CD4-positive, alpha-beta T cell treated with Interleukin-21 for 1 hour (primary cell): ENCODE results near the gene CTNNA2.

Experiments
- DNase-seq: peaks from one replicate; pipeline ENCODE4 v3.0.0-alpha.2; 2020

The CTNNA2 gene

GRCh38 chr2:79860228-79861058 is 347.6 kb downstream of the CTNNA2 start:
- no peak for DNase-seq

- no peak for DNase-seq
Observed at GRCh38 chr2:79861059-79861374, 348.2 kb downstream of the CTNNA2 start.

- no peak for DNase-seq
Observed at GRCh38 chr2:79862756-79863155, 349.9 kb downstream of the CTNNA2 start.

GRCh38 chr2:79872656-79873055 is 359.8 kb downstream of the CTNNA2 start:
- DNase-seq: no peak

- DNase-seq: no peak
Observed at GRCh38 chr2:79874015-79874414, 361.2 kb downstream of the CTNNA2 start.

GRCh38 chr2:79876430-79876829 is 363.6 kb downstream of the CTNNA2 start:
- DNase-seq: no peak

- no peak for DNase-seq
Observed at GRCh38 chr2:79882548-79882947, 369.7 kb downstream of the CTNNA2 start.

DNA sequence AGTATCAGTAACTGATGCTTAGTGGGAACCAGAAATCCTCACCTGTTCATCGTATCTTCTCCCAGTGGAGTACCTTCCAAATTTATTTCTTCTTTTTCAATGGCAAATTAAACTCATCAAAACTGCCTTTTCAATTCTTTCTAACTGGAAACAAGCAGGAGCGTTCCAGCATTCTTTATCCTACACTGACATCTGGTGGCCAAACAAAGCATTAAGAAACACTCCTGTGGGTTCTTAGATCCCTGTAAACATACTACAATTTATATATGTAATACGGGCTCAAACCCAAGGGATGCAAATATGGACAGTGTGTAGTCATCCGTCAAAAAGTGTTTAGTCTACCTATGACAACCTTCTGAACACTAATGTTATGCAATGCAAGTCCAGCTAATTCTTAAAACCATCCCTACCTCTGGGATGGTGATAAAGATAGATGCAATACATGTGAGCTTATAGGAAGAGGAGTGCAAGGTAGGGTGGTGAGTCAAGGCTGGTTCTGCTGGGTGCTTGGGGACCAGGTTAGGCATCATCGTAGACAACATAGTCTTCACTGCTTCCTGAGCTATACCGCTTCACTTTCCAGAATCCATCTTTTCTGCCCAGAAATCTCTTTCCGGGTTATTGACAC is 375.0 kb downstream of the CTNNA2 start:
- DNase-seq: peak; percentile 25

DNA sequence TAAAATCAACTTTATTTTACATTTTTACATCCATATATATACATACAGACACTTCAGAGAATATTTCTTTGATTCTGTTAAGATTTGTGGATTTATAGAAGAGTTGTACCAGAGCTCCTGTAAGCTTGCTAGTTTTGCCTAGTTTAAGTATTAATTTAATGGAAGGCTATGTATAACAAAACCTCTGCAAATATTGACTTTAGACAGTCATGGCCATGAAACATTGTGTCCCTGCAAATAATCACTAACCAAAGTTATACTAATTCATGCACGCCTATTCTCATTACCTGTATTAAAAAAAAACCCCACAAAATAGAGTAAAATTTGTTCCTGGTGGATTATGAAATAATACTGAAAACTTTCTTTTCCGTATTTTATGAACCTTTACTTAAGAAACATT is 379.3 kb downstream of the CTNNA2 start:
- no peak for DNase-seq

GRCh38 chr2:79899196-79899595 is 386.3 kb downstream of the CTNNA2 start:
- DNase-seq: no peak

DNA sequence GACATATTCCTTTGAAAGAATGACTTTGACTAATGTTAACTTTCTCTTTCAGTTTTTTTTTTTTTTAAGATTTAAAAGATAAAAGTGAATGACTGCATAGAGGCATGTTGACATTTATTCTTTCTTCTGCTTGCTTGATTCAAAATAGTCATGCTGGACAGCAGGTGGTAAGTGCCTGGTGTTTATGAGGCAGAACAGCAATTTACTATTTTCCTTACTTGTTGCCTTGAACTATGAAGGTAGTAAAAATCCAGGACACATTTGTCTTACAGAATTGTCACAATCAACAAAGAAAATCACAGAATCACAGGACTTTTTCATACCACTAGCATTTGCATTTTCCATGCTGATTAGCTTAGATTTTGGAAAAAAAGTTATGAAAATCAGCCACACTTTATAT is 388.3 kb downstream of the CTNNA2 start:
- DNase-seq: no peak

DNA sequence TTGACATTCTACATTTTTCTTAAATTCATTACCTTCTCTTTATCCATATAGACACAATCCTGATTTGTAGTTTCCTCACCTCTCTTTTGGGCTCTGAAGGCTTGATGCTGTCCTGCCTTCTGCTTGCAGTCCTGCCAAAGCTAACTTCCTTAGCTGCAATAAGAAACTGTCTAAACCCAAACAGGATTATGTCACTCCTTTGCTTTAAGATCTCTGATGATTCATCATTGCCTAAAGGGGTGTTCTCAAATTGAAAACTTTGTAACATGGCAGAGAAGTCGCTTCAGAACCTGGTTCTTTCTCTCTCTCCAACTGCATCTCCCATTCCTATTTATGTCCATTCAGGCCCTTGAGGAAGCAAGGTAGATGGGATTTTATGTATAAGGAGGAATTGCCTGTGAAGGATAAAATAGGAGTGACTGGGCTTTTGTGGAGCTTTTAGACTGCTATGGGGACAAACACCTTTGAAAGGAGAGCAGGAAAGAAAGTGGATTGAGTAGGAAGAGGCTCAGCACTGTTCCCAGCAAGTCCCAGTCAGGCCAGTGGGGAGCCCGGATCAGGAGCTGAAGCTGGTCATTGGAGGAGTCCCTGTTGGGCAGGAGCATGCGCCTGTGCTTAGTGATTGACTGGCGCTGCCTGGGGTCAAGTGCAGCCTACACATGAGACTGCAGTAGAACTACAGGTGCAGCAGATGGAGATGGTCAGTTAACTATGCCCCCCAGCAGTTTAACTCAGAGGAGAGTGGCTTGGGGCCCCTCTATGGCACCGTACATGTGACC is 390.6 kb downstream of the CTNNA2 start:
- DNase-seq: no peak

- DNase-seq: no peak
Observed at GRCh38 chr2:79906139-79906890, 393.5 kb downstream of the CTNNA2 start.

DNA sequence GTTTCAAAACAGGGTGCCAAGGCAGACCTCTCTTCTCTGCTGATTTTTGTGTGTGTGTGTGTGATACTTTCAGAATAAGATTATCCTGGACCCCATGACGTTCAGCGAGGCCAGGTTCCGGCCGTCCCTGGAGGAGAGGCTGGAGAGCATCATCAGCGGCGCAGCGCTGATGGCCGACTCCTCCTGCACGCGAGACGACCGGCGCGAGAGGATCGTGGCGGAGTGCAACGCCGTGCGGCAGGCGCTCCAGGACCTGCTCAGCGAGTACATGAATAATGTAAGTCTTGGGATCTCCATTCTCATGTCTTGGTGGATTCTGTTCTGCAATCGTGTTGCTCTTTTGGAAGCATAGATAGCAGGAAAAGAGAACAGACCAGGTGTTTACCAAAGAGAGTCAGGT is 396.7 kb downstream of the CTNNA2 start:
- no peak for DNase-seq

DNA sequence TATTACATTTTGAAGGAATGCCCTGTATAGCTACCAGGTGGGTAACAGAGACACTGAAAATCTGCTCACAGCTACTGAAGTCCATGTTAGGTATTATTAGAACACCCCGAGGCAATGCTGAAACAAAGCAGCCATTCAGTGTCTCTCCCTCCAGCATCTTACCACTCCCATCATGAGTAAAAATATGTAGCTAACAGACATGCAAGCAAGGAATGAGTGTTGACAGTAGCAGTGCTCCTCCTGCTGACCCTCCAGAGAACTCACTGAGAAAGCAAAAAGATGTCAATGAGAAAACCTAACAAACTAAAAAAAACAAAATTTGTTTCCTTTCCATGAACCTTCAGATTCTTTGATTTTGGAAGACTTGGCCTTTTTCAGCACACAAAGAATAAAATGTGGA is 397.8 kb downstream of the CTNNA2 start:
- no peak for DNase-seq

DNA sequence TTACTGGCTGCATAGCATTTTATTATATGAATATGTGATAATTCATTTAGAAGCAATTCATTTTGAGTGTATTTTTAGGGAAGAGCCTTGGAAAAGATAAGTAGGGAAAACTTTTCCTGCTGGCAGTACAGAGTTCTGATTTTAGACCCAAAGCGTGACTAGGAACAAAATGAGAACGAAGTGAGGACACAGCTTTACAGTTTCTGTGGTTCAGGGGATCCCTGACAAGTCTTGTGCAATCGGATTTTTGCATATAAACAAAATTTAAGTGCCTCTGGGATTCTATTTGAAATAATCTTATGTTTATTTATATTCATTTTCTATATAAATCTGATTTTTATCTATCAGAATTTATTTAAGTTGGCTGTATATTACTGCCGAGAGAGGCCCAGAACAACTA is 402.6 kb downstream of the CTNNA2 start:
- DNase-seq: no peak

- DNase-seq: no peak
Observed at GRCh38 chr2:79916285-79916684, 403.4 kb downstream of the CTNNA2 start.

DNA sequence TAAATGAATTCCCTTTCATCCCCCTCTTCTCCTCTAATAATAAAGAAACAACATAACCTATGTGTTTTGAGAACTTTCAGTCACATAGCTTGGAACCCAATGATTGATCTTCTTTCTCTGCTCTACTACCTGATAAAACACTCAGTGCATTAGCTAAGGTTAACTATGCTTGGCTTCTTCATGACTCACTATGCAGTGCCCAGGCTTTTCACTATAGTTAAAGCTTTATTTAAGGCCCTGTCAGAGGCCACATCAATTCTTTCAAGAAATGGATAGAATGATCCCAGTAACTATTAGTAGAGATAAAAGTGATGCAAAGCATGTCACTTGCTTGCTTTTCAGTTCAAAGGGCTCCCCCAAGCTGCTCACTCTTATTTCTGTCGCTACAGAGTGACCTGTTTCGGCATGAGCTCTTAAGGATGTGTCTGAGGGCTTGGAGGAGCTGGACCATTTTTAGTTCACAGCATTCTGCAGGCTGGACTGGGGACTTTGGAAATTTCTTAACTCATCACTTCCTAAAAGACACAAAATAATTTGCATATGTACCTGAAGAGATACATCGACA is 407.7 kb downstream of the CTNNA2 start:
- no peak for DNase-seq

DNA sequence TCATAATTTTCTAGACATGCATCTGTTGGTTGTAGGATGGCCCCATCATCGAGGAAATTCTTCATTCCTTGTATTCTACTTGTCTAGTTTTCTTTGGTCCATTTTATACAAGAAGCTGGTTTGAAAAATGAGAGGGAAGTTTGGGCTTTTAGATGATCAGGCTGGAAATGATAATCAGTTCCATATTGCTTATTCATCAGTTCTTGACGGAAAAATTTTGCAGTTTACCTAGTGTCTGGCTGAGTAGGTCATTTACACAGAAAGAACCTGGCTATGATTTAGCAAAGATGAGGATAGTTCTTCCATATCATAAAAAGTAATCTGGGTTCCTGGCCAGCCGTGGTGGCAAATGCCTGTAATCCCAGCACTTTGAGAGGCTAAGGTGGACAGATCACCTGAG is 416.8 kb downstream of the CTNNA2 start:
- no peak for DNase-seq

DNA sequence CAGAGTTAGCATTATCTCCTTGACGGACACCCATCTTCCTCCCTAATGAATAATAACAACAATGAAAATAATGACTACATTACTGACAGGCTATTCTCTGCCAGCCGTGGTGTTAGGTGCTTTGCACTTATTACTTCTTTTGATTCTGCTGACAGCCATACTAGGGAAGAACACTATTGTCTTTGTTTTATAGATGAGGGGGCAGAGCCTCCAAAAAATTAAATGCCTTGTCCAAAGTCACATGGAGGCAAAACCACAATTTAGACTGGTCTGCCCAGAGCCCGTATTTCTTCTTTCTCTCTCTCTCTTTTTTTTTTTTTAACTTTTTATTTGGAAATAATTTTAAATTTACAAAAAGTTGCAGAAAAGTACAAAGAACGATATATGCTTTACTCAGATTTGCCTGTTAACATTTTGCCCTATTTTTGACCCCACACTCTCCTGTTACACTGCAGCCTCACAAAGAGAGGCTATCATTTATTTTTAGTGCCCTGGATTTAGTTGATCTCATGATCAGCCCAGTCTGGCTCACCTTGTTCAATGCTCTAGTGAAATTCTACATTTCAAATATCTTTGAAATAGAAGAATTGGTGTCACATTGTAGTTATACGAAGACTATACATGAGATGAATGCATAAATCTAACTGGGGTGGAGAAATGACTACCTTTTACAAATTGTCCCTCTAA is 422.3 kb downstream of the CTNNA2 start:
- DNase-seq: no peak

- no peak for DNase-seq
Observed at GRCh38 chr2:79935771-79936657, 423.2 kb downstream of the CTNNA2 start.
